Subcutaneous adipose tissue (tissue), 4 donors: ENCODE measurements around the gene POLG. TPM values are rescaled to one million over a fixed set of nuclear protein-coding genes. Genes with fewer than 3 reads are reported as not detected.

Experiments
- CTCF ChIP-seq: fragments of 450-650 bp; IDR thresholded peaks from one replicate; pipeline ENCODE4 v1.5.1; 2016; ENCODE audit warnings: low read depth, mild to moderate bottlenecking, control low read depth, antibody characterized with exemption, moderate library complexity
- total RNA-seq, 4 donors: library from RNA; depleted of rRNA; stranded (reverse); fragments of >200 nt; gene quantifications; one replicate each; pipeline ENCODE4 v1.1.0, GENCODE V29; 2016

Gene POLG
- total RNA-seq, 4 donors from 2014 or later = 37.3 to 111 (median 53.3) TPM

DNA sequence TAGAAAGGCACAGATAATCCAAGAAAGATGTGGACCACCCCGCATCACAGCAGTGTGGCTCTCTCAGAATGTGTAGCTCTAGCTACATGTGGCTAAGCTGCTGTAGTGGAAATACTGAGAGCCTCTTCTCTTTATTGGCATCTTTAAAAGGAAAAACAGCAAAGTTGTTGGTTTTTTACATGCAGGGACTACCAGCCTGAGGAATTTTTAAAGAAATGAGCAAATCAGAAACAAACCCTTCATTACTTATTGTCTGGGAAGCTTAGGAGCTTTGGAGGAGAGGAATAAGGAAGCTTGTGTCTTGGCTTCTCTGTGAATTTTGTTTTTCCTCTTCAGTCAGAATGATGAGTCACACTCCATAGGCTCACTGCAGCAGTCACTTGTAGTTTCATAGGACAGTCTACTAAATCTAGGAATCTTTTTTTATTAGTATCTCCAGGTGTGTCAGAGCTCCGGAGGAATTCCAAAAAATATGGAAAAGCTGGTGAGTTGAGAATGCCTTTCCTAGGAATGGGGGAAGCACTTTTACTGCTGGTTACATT, 27.5 kb downstream of the POLG start:
- no peak for TF ChIP-seq CTCF

DNA sequence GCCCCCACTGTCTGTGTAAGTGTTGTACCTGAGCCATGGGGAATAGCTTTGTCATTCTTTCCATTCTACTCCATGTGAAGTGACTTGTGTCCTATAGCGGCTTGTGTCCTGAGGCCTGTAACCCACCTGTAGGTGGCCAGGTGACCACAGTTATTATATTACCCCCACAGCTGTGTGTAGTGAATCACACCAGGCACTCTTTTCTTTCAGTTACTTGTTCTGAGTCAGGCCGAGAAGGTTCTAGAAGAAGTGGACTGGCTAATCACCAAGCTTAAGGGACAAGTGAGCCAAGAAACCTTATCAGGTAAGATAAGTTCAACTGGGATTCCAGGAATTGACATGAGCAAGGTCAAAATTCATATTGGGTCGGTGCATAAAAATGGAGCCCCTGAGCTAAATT, 29.2 kb downstream of the POLG start:
- no peak for TF ChIP-seq CTCF

- TF ChIP-seq CTCF = no peak
Observed at GRCh38 chr15:89303986-89304385, 30.6 kb downstream of the POLG start.

GRCh38 chr15:89301304-89302089, 33.1 kb downstream of the POLG start:
- TF ChIP-seq CTCF = no peak

DNA sequence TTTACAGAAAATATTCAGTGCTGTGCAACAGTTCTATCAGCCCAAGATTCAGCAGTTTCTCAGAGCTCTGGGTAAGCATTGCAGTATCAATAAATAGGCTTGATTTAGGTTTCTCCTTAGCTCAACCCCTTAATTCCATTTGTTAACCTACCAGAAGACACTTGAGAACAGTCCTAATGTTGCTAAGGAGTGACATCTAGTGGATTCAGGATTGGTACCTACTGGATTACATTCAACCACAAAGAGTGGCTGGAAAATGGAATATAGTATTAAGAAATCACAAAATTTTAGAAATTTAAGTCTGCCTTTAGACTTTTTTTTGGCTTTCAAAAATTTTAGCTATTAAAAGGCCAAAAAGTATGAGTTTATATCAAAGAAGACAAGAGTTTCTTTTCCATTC, 34.7 kb downstream of the POLG start:
- no peak for TF ChIP-seq CTCF

- no peak for TF ChIP-seq CTCF
Observed at GRCh38 chr15:89293012-89293411, 41.6 kb downstream of the POLG start.

- TF ChIP-seq CTCF = no peak
Observed at GRCh38 chr15:89291934-89292438, 42.6 kb downstream of the POLG start.
